HTERT RPE-1 (cell line): Measurements from ENCODE around the gene VIPR2.

Experiments used
- in situ Hi-C: fragments of 300-500 bp; cut with MboI; formaldehyde crosslinking; loops from 4 replicates; pipeline ENCODE4 v1.14.3; 2020; ENCODE audit warnings: low sequenced_read_pairs

The VIPR2 gene

GRCh38 chr7:159121476-159121875 lies 23.2 kb downstream of the VIPR2 start:
- in situ Hi-C loops, result no loop called here

GRCh38 chr7:159121068-159121467 lies 23.6 kb downstream of the VIPR2 start:
- in situ Hi-C loops, result no loop called here

- in situ Hi-C loops, result no loop called here
Observed at GRCh38 chr7:159120540-159120919, 24.1 kb downstream of the VIPR2 start.

- in situ Hi-C loops, result no loop called here
Observed at GRCh38 chr7:159119851-159120539, 24.7 kb downstream of the VIPR2 start.

GRCh38 chr7:159119026-159119741 lies 25.5 kb downstream of the VIPR2 start:
- in situ Hi-C loops, result no loop called here

GRCh38 chr7:159118623-159119022 lies 26.0 kb downstream of the VIPR2 start:
- in situ Hi-C loops, result no loop called here

GRCh38 chr7:159118197-159118595 lies 26.5 kb downstream of the VIPR2 start:
- in situ Hi-C loops, result no loop called here

- in situ Hi-C loops, result no loop called here
Observed at GRCh38 chr7:159117366-159118196, 27.1 kb downstream of the VIPR2 start.

- in situ Hi-C loops, result no loop called here
Observed at GRCh38 chr7:159116581-159117339, 27.9 kb downstream of the VIPR2 start.

- in situ Hi-C loops, result no loop called here
Observed at GRCh38 chr7:159115601-159116501, 28.8 kb downstream of the VIPR2 start.

- in situ Hi-C loops, result no loop called here
Observed at GRCh38 chr7:159114981-159115380, 29.7 kb downstream of the VIPR2 start.

- in situ Hi-C loops, result no loop called here
Observed at GRCh38 chr7:159114096-159114495, 30.6 kb downstream of the VIPR2 start.

GRCh38 chr7:159113056-159113455 lies 31.6 kb downstream of the VIPR2 start:
- in situ Hi-C loops, result no loop called here

GRCh38 chr7:159112136-159113011 lies 32.3 kb downstream of the VIPR2 start:
- in situ Hi-C loops, result no loop called here

- in situ Hi-C loops, result no loop called here
Observed at GRCh38 chr7:159109653-159110035, 35.0 kb downstream of the VIPR2 start.

GRCh38 chr7:159108941-159109652 lies 35.6 kb downstream of the VIPR2 start:
- in situ Hi-C loops, result no loop called here

- in situ Hi-C loops, result no loop called here
Observed at GRCh38 chr7:159108491-159108890, 36.2 kb downstream of the VIPR2 start.

- in situ Hi-C loops, result no loop called here
Observed at GRCh38 chr7:159107161-159107892, 37.3 kb downstream of the VIPR2 start.
